ENCODE measurements around the gene USP5. TPM values are rescaled to one million over a fixed set of nuclear protein-coding genes. Genes with fewer than 3 reads are reported as not detected.
"Not testable (repeated sequence)": the region's sequence is repeated elsewhere in the genome, so short reads cannot be mapped to it uniquely, and the experiment has no call there.

The USP5 gene
- total RNA-seq, 4 donors from 2014 or later: 61.9 to 79.3 (median 72.5) TPM

DNA sequence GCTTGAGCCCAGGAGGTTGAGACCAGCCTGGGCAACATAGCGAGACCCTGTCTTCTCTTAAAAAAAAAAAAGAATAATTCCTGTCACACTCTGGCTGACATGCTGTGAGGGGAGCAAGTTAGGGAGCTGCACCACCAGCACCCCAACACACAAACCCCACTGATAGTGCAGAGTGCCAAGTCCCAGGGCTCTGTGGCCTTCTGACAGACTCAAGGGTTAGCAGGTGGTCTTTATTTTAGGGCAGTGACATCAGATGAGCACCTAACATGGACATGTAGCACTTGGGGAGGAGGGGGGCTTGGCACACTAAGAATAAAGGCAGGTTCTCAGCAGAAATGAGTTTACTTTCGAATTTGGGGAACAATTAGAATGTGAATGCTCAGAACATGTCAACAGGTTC is 6.8 kb downstream of the USP5 start:
- 94 to 96% methylated on average over 2 of the region's 2 CpGs for WGBS, 2 donors

GRCh38 chr12:6860116-6860515 is 8.2 kb downstream of the USP5 start:
- intact Hi-C loops (cut with DNase I; ENCODE audit: low total_unique reads): no loop called here
- DNase-seq (ENCODE audit: low spot score in 2 of 2): no peak
- no peak for TF ChIP-seq POLR2A (IDR thresholded peaks at IDR 0.05)
- no peak overlapping the region for H3K4me3 ChIP-seq (ENCODE audit: low read depth, poor library complexity, severe bottlenecking)
- WGBS, 2 donors: 94 to 96% methylated on average over 9 of the region's 9 CpGs

More for the DNA sequence above, 6.8 kb downstream of the USP5 start:
- no peak overlapping the region for H3K4me3 ChIP-seq (ENCODE audit: low read depth, poor library complexity, severe bottlenecking)
- intact Hi-C loops (cut with DNase I; ENCODE audit: low total_unique reads): no loop called here
- no peak for DNase-seq (ENCODE audit: low spot score in 2 of 2)
- TF ChIP-seq, protein P1, sequence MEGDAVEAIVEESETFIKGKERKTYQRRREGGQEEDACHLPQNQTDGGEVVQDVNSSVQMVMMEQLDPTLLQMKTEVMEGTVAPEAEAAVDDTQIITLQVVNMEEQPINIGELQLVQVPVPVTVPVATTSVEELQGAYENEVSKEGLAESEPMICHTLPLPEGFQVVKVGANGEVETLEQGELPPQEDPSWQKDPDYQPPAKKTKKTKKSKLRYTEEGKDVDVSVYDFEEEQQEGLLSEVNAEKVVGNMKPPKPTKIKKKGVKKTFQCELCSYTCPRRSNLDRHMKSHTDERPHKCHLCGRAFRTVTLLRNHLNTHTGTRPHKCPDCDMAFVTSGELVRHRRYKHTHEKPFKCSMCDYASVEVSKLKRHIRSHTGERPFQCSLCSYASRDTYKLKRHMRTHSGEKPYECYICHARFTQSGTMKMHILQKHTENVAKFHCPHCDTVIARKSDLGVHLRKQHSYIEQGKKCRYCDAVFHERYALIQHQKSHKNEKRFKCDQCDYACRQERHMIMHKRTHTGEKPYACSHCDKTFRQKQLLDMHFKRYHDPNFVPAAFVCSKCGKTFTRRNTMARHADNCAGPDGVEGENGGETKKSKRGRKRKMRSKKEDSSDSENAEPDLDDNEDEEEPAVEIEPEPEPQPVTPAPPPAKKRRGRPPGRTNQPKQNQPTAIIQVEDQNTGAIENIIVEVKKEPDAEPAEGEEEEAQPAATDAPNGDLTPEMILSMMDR (IDR thresholded peaks at IDR 0.05): no peak
- no peak for TF ChIP-seq POLR2A (IDR thresholded peaks at IDR 0.05)

DNA sequence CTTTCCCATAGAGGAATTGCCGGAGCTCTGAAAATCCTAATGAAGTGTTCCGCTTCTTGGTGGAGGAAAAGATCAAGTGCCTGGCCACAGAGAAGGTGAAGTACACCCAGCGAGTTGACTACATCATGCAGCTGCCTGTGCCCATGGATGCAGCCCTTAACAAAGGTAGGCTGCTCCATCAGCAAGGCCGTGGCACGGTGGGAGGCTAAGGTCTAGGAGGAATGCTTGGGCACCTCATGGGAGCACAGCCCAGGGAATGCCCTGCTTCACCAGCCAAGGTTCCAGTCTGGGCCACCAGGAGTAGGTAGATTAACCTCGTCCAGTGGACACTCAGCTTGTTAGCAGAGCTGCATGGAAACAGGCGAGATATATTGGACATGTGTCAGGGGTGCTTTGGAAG is 9.0 kb downstream of the USP5 start:
- TF ChIP-seq, protein P1 (IDR thresholded peaks at IDR 0.05): no peak
- TF ChIP-seq POLR2A (IDR thresholded peaks at IDR 0.05): no peak
- 93 to 99% methylated on average over 7 of the region's 7 CpGs for WGBS, 2 donors
- intact Hi-C loops (cut with DNase I; ENCODE audit: low total_unique reads): no loop called here
- H3K4me3 ChIP-seq (ENCODE audit: low read depth, poor library complexity, severe bottlenecking): no peak overlapping the region
- no peak for DNase-seq (ENCODE audit: low spot score in 2 of 2)

DNA sequence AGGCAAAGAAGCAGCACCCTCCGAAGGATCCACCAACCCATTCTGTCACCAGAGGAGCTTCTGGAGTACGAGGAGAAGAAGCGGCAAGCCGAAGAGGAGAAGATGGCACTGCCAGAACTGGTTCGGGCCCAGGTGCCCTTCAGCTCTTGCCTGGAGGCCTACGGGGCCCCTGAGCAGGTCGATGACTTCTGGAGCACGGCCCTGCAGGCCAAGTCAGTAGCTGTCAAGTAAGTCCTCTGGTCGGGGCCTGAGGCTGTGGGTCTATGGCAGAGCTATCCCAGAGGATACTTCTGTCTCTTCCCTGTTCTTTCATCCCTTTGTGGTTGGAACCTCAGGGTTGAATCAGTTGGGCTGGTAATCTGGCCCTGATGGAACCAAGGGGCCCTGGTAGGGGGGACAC is 9.4 kb downstream of the USP5 start:
- H3K4me3 ChIP-seq (ENCODE audit: low read depth, poor library complexity, severe bottlenecking): no peak overlapping the region
- TF ChIP-seq, protein P1 (IDR thresholded peaks at IDR 0.05): no peak
- TF ChIP-seq POLR2A (IDR thresholded peaks at IDR 0.05): no peak
- WGBS, 2 donors: 91 to 95% methylated on average over 9 of the region's 9 CpGs
- intact Hi-C loops (cut with DNase I; ENCODE audit: low total_unique reads): no loop called here
- DNase-seq (ENCODE audit: low spot score in 2 of 2): no peak

DNA sequence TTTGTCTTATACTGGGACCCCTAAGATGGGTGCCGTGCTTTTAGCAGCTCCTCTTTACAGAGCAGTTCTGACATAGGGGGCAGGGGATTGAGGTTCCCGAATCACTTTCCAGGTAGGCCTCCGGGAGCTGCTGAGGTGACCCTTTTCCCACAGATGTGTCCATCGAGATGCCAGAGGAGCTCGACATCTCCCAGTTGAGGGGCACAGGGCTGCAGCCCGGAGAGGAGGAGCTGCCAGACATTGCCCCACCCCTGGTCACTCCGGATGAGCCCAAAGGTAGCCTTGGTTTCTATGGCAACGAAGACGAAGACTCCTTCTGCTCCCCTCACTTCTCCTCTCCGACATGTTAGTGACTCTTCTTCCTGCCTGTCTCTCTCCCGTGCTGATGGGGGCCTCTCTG is 11.1 kb downstream of the USP5 start:
- no peak for TF ChIP-seq POLR2A (IDR thresholded peaks at IDR 0.05)
- TF ChIP-seq, protein P1 (IDR thresholded peaks at IDR 0.05): no peak
- 90 to 91% methylated on average over 11 of the region's 11 CpGs for WGBS, 2 donors
- intact Hi-C loops (cut with DNase I; ENCODE audit: low total_unique reads): no loop called here
- H3K4me3 ChIP-seq (ENCODE audit: low read depth, poor library complexity, severe bottlenecking): no peak overlapping the region
- DNase-seq (ENCODE audit: low spot score in 2 of 2): no peak

DNA sequence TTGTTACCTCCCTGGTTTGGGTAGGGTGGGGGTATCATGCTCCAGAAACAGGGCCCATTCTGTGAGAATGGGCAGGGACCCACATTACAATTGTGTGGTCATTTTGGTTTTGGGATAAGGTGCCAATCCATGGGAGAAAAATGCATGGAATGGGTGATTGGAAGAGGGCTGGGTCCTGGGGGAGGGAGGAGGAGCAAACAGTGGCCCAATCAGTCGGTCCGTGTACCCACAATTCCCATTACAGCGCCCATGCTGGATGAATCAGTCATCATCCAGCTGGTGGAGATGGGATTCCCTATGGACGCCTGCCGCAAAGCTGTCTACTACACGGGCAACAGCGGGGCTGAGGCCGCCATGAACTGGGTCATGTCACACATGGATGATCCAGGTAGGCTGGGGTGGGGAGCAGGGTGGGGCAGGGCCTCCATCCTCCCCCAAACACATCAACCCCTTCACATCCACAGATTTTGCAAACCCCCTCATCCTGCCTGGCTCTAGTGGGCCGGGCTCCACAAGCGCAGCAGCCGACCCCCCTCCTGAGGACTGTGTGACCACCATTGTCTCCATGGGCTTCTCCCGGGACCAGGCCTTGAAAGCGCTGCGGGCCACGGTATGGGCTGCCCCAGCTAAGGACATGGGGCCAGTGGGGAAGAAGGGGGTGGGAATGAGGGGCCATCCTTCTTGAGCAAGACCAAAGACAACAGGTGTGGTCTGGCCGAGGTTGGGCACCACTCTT is 11.8 kb downstream of the USP5 start:
- TF ChIP-seq, protein P1 (IDR thresholded peaks at IDR 0.05): no peak
- no peak for TF ChIP-seq POLR2A (IDR thresholded peaks at IDR 0.05)
- no peak overlapping the region for H3K4me3 ChIP-seq (ENCODE audit: low read depth, poor library complexity, severe bottlenecking)
- intact Hi-C loops (cut with DNase I; ENCODE audit: low total_unique reads): no loop called here
- DNase-seq (ENCODE audit: low spot score in 2 of 2): peak in 1 of 2 donors; percentile 83
- 93 to 97% methylated on average over 15 to 16 of the region's 16 CpGs for WGBS, 2 donors

- intact Hi-C loops (cut with DNase I; ENCODE audit: low total_unique reads); H3K4me3 ChIP-seq (ENCODE audit: low read depth, poor library complexity, severe bottlenecking); DNase-seq (ENCODE audit: low spot score in 2 of 2): not testable (repeated sequence)
- WGBS, 2 donors: 91 to 96% methylated on average over 5 of the region's 5 CpGs
Observed at GRCh38 chr12:6865307-6865706, 13.4 kb downstream of the USP5 start.

Measured in lower leg skin (tissue), 4 donors.